Ovary (tissue), 3 donors: ENCODE data around the gene TAS1R1.

Source experiments
- CTCF ChIP-seq, 3 donors: fragments of 450-650 bp in 2 of 3; fragments of 200-600 bp in 1 of 3; IDR thresholded peaks; one replicate each; pipeline versions ENCODE4 v1.5.1 to v1.8.0; 2016 to 2022; ENCODE audit warnings: antibody characterized with exemption in 3 of 3, mild to moderate bottlenecking in 1 of 3
- POLR2A ChIP-seq: fragments of 450-650 bp; IDR thresholded peaks from one replicate; pipeline ENCODE4 v1.6.1; 2017; ENCODE audit warnings: antibody characterized with exemption, mild to moderate bottlenecking, moderate library complexity
- donor health status: DM: no; HTN: no; CAD: no.

DNA sequence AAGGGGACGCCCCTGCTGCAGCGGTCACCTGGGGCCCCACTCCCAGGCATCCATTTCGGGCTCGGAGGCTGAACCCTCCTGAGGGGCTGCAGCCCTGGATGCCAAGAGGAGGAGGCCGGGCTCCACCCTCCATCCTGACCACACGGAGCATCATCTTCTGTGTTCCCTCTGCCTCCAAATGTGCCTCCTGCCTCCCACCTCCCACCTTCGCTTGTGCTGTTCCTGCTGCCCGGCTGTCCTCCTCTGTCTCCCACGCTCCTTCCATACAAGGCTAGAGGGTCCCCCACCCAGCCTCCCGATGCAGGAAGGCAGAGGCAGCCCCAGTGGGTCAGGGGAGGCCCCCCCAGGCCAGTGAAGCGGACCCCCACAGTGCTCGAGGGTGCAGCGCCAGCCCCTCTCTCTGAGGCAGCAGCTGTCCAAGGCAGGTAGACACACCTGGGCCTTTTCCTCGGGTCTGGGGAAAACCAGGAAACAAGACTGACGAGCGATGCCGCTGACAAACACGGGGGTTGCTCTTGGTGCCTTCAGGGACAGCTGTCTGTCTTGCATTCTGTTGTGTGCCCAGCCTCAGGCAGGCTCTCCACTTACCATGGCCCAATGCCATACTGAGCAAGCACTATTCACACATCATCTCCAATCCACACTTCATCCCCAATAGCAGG lies 46.8 kb upstream of the TAS1R1 start:
- TF ChIP-seq CTCF (IDR thresholded peaks at IDR 0.05): no peak
- TF ChIP-seq POLR2A: no peak
